HepG2 (cell line): Measurements from ENCODE around the gene ULK4. TPM values are rescaled to one million over a fixed set of nuclear protein-coding genes. Genes with fewer than 3 reads are reported as not detected.

Experiments
- ATAC-seq: fragments of 200-7000 bp; cut with Tn5 transposase; 3 replicates; pipeline ENCODE4 v1.9.1; 2020; ENCODE audit warnings: mild to moderate bottlenecking, moderate library complexity
- BruUV-seq: library from RNA; stranded (reverse); fragments of 400-500 nt; replicated peaks from 2 replicates; lab custom pipeline; 2021; lab: Mats Ljungman, UMichigan
- CTCF ChIA-PET: fragments of 300-600 bp; formaldehyde crosslinking; extraction: SDS; loops from one replicate; lab custom pipeline; 2021; ENCODE audit warnings: low total read pairs, inconsistent platforms, low intra/inter-chr PET ratio; lab: Yijun Ruan, JAX
- POLR2A ChIA-PET: fragments of 350-600 bp; sonication (Branson Sonifier 250); formaldehyde crosslinking; loops from one replicate; lab custom pipeline; 2020; ENCODE audit warnings: antibody characterized with exemption, inconsistent platforms; lab: Yijun Ruan, JAX
- DNase-seq: peaks from one replicate; pipeline ENCODE4 v3.0.0-alpha.2; 2015; ENCODE audit warnings: low spot score
- FAIRE-seq: peaks from 3 replicates; lab custom pipeline; 2011; peaks lifted over from hg19 to GRCh38; lab: Jason Lieb, UNC
- H2AFZ ChIP-seq: one replicate; pipeline ENCODE4 v1.6.1; 2011; ENCODE audit warnings: low read length, inconsistent platforms
- H3K27ac ChIP-seq: fragments of 300-600 bp; 3 replicates; pipeline ENCODE4 v1.8.0; 2011; ENCODE audit warnings: mixed run types, mild to moderate bottlenecking, mixed read lengths, low read length, inconsistent platforms; ENCODE audit not compliant: insufficient read depth; ENCODE audit errors: extremely low read length
- H3K27me3 ChIP-seq, 2 experiments: fragments of 200-600 bp in 1 of 2; 2 replicates in 1 of 2; 3 replicates in 1 of 2; pipeline versions ENCODE4 v1.6.0 to v1.8.0; 2011; ENCODE audit warnings: low read length in 2 of 2, mild to moderate bottlenecking in 2 of 2, moderate library complexity in 2 of 2, inconsistent platforms in 1 of 2; ENCODE audit not compliant: insufficient read depth in 2 of 2, control insufficient read depth in 1 of 2
- H3K36me3 ChIP-seq, 2 experiments: fragments of 200-600 bp in 1 of 2; replicated peaks in 1 of 2; 2 replicates in 1 of 2; 3 replicates in 1 of 2; pipeline versions ENCODE4 v1.5.1 to v1.8.0; 2011; ENCODE audit warnings: low read length in 2 of 2, inconsistent platforms in 1 of 2; ENCODE audit not compliant: insufficient read depth in 2 of 2, control insufficient read depth in 1 of 2
- H3K4me1 ChIP-seq: 2 replicates; pipeline ENCODE4 v1.5.1; 2012; ENCODE audit warnings: low read length, inconsistent platforms; ENCODE audit not compliant: insufficient read depth
- H3K4me2 ChIP-seq: 2 replicates; pipeline ENCODE4 v1.6.0; 2011; ENCODE audit warnings: low read depth, low read length, inconsistent platforms
- H3K4me3 ChIP-seq, 3 experiments: fragments of 200-600 bp in 1 of 3; sonication (generic), shearing (Covaris generic) in 1 of 3; replicated peaks in 1 of 3; 2 replicates each; pipeline ENCODE4 v1.5.1; 2011 to 2016; ENCODE audit warnings: low read length in 3 of 3, inconsistent platforms in 2 of 3, low read depth in 2 of 3, mild to moderate bottlenecking in 2 of 3, control low read depth in 1 of 3, mixed read lengths in 1 of 3; ENCODE audit not compliant: insufficient read depth in 1 of 3
- H3K79me2 ChIP-seq: one replicate; pipeline ENCODE4 v1.6.1; 2011; ENCODE audit warnings: low read length, inconsistent platforms; ENCODE audit not compliant: insufficient read depth
- H3K9ac ChIP-seq: 2 replicates; pipeline ENCODE4 v1.6.0; 2011; ENCODE audit warnings: mild to moderate bottlenecking, low read depth, low read length, inconsistent platforms; ENCODE audit not compliant: insufficient read depth
- H3K9me3 ChIP-seq: 2 replicates; pipeline ENCODE4 v1.5.1; 2012; ENCODE audit warnings: mild to moderate bottlenecking, low read length
- H4K20me1 ChIP-seq: 2 replicates; pipeline ENCODE4 v1.6.0; 2011; ENCODE audit warnings: inconsistent platforms, mild to moderate bottlenecking, low read length, moderate library complexity; ENCODE audit not compliant: insufficient read depth
- ESRRA ChIP-seq: sonication (generic); formaldehyde crosslinking; IDR thresholded peaks from 2 replicates; pipeline ENCODE4 v1.5.1; 2020; ENCODE audit warnings: mild to moderate bottlenecking, low read depth, missing genetic modification reagents
- HNF4A ChIP-seq: sonication (generic); formaldehyde crosslinking; IDR thresholded peaks from 2 replicates; pipeline ENCODE4 v1.4.0; 2020; ENCODE audit warnings: missing genetic modification reagents
- KLF16 ChIP-seq, 2 experiments: sonication (generic) in 1 of 2; formaldehyde crosslinking in 1 of 2; IDR thresholded peaks; 2 replicates each; pipeline versions ENCODE4 v1.6.1 to v1.8.0; 2016 to 2023; ENCODE audit warnings: missing genetic modification reagents in 2 of 2, missing compliant biosample characterization in 1 of 2
- PHF20 ChIP-seq: sonication (generic); formaldehyde crosslinking; IDR thresholded peaks from 2 replicates; pipeline ENCODE4 v1.5.0; 2020; ENCODE audit warnings: mild to moderate bottlenecking, missing genetic modification reagents
- POLR2AphosphoS5 ChIP-seq: IDR thresholded peaks from 2 replicates; pipeline ENCODE4 v1.6.1; 2012; ENCODE audit warnings: low read depth, low read length
- SP4 ChIP-seq: sonication (generic); formaldehyde crosslinking; IDR thresholded peaks from 2 replicates; pipeline ENCODE4 v1.8.1; 2023; ENCODE audit warnings: mild to moderate bottlenecking, missing genetic modification reagents
- ZNF24 ChIP-seq: fragments of 450-650 bp; IDR thresholded peaks from 2 replicates; pipeline ENCODE4 v1.6.1; 2017; ENCODE audit warnings: antibody characterized with exemption, mild to moderate bottlenecking
- ZNF792 ChIP-seq: IDR thresholded peaks from 2 replicates; pipeline ENCODE4 v1.6.1; 2016
- ZXDC ChIP-seq: sonication (generic); formaldehyde crosslinking; IDR thresholded peaks from 2 replicates; pipeline ENCODE4 v1.5.0; 2020; ENCODE audit warnings: mild to moderate bottlenecking, missing genetic modification reagents
- WGBS: methylation state at CpG from one replicate; pipeline ENCODE4 v1.1.6; 2017; ENCODE audit warnings: low lambda C conversion rate; 5-methylcytosine and 5-hydroxymethylcytosine counted together
- in situ Hi-C: cut with HindIII; loops from 2 replicates; pipeline ENCODE4 v1.10.0; 2017; ENCODE audit warnings: low pct_unique_long_range_greater_than_20kb; ENCODE audit not compliant: extremely low pct_ligation_motif_present
- intact Hi-C: fragments of 100-400 bp; cut with micrococcal nuclease; formaldehyde crosslinking; loops from one replicate; pipeline ENCODE4 v1.10.0; 2022; ENCODE audit not compliant: unreplicated experiment
- polyA plus RNA-seq, 8 experiments: library from polyadenylated mRNA; depleted of rRNA in 3 of 8; stranded (reverse) in 7 of 8; unstranded in 1 of 8; fragments of >200 nt; fragmentation: Illumina TruSeq in 4 of 8; extraction: Trizol in 4 of 8; gene quantifications; 2 replicates each; pipeline versions ENCODE4 v1.2.1 to v1.2.3, GENCODE V29; 2011 to 2016; ENCODE audit warnings: low read depth in 4 of 8, missing spikeins in 1 of 8, mixed read lengths in 1 of 8; ENCODE audit not compliant: insufficient read depth in 1 of 8
- total RNA-seq, 5 experiments: library from RNA; depleted of rRNA; stranded (reverse); fragments of >200 nt; fragmentation: Illumina TruSeq; extraction: Trizol; gene quantifications; 2 replicates each; pipeline ENCODE4 v1.2.3, GENCODE V29; 2016; ENCODE audit warnings: low read depth in 1 of 5

Gene ULK4
- total and polyA plus RNA-seq, 2 of the 13 experiments (the other 11 are each of a cell fraction or from before 2014, with no cell fraction given), result 6.7 to 11.8 TPM

- 53% methylated on average over 4 of the region's 4 CpGs for WGBS
- intact Hi-C loops (no loop called here), in situ Hi-C loops (loop anchor here (25.0 kb wide), 1 partner anchor 185 kb away; no protein-coding TSS in a partner anchor)
- H3K27me3 ChIP-seq, result no peaks in the 10 kb centered on the region
- H3K36me3 ChIP-seq, result no peaks in the 10 kb centered on the region
- H3K9me3 ChIP-seq, result no peaks in the 10 kb centered on the region
- H3K4me1 ChIP-seq, result peaks cover 12% of the 10 kb centered on the region
- H3K4me3 ChIP-seq, result no peak overlapping the region
- H3K4me2 ChIP-seq, result no peak overlapping the region
- H3K27ac ChIP-seq, result no peak overlapping the region
- DNase-seq, result no peak
- H3K79me2 ChIP-seq, result no peaks in the 10 kb centered on the region
- no peak overlapping the region for H3K9ac ChIP-seq
- POLR2A ChIA-PET, result no interaction called here
- CTCF ChIA-PET, result no interaction called here
- TF ChIP-seq ZNF24 (no peak), POLR2AphosphoS5 (no peak), ZNF792 (CRISPR knock-in tag) (no peak), ESRRA (CRISPR knock-in tag) (no peak), PHF20 (CRISPR knock-in tag) (no peak), HNF4A (CRISPR knock-in tag) (no peak), ZXDC (CRISPR knock-in tag) (no peak), KLF16 (CRISPR knock-in tag; IDR thresholded peaks at IDR 0.05) (no peak), SP4 (CRISPR knock-in tag) (no peak)
- ATAC-seq, result no peak
- BruUV-seq, result no TSS peak
- H4K20me1 ChIP-seq, result no peaks in the 10 kb centered on the region
- no peak overlapping the region for H2AFZ ChIP-seq
- no peak for FAIRE-seq
Measured at GRCh38 chr3:42002790-42003189, 40.9 kb upstream of the ULK4 start.
